Measurements from ENCODE around the gene GAS2L1.

Gene GAS2L1

DNA sequence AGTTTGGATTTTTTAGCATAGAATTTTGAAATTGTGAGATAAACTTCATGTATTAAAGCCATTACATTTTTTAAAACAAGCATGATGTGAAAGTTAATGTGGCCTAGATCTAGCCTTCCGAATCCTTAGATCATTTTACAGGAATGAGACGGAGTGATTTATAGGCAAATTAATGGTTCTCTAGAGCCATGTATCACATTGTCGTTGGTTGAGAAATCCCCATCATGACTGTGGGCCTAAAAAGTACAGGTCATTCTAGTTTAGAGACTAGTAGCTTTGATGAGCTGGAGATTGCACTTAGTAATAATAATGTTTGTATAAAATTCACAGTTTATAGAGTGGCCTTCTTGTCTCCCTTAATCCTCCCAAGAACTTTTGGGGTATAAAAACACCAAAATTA lies 31.3 kb upstream of the GAS2L1 start:
- DNase-seq (ENCODE audit: low read depth in 3 of 3, low spot score in 1 of 3), result no peak

DNA sequence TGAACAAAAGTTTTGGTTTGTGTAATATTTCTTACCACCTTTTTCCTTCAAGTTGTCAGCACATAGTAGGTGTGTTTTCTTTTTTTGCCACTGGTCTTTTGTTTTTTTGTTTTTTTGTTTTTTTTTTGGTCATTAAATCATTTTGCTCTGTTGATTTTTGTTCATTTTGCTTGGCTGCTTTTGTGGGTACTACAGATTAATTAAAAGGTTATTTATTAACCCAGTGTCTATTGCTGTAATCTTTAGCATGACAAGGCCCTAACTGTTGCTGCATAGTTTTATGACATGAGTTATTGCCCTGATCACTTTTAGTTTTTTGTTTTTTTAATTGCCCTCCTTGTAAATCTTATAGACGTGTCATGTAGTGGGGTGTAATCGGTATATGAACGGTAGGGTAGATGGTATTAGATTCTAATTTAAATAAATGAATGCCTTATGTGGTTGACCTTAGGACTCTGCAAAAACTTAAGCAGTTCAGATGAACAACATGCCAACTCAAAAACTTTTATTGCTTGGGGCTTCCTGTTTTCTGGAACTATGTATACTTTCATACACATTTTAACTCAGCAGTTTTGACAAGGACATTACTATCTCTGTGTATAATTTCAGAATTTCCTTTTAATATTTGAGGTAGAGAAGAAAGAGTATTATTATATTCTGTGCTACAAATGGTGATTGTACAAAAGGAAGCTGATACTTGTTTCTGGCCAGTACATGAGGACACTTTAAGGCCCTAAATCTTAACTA lies 30.5 kb upstream of the GAS2L1 start:
- DNase-seq (ENCODE audit: low read depth in 3 of 3, low spot score in 1 of 3), result no peak

DNA sequence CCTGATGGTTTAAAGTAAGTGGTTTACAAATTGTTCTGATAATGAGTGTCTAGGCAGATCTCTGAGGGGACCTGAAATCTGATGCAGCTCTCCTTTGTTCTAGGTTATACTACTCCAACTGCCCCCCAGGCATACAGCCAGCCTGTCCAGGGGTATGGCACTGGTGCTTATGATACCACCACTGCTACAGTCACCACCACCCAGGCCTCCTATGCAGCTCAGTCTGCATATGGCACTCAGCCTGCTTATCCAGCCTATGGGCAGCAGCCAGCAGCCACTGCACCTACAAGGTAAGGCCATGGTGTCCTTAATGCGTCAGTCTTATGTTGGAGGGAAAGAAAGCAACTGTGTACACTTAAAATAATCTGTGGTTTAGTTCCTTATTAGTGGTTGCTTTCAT lies 28.5 kb upstream of the GAS2L1 start:
- no peak for DNase-seq (ENCODE audit: low read depth in 3 of 3, low spot score in 1 of 3)

DNA sequence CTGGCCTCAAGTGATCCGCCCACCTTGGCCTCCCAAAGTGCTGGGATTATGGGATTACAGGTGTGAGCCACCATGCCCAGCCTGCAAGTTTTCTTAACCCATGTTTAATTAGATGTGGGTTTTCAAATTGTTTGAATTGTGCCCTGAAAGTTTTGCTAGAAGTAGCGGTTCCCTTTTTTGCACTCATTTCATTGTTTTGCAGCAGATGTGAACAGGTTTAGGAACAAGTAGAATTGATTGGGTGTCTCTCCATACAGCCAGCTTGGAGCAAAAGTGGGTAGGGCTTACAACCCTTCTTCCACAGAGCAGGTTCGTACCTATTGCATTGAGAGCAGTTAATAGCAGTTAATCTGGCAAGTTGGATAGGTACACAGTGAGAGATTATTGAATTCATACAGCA lies 22.3 kb upstream of the GAS2L1 start:
- DNase-seq (ENCODE audit: low read depth in 3 of 3, low spot score in 1 of 3), result no peak

DNA sequence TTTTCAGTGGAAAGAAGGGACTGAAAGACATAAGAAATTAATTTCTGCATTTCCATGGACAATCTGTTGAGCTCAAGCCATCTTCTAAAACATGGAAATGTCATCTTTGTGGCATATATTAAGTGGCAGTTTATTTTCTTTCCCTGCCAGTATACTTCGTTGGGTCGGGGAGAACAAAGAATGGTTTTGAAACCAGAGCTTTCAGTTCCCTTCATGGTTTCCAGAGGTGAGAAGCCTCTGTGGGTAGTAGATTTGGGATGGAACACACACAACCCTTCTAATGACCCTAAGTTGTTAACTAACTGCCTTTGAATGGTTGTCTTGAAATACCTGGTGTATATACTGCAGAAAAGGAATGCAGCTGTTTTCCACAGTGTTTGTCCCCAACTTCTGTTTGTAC lies 17.6 kb upstream of the GAS2L1 start:
- no peak for DNase-seq (ENCODE audit: low read depth in 3 of 3, low spot score in 1 of 3)

DNA sequence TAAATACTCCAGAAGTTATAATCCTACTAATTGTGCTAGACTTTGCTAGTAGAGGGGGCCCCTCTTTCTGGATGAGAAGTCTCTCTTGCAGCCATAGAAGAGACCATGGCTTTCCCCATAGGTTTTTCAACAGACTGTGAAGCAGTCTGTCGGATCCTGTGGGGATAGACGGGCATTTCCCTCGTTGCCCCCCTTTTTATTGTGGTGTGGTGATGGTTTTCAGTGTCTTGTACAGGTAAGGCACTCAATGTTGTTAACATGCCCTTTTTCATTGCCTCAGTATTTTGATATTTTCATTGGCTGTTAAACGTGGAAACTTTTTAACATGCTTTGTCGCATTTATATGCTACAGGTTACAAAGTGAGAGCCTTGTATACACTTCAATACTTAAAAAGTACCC lies 16.4 kb upstream of the GAS2L1 start:
- DNase-seq (ENCODE audit: low read depth in 3 of 3, low spot score in 1 of 3), result no peak

DNA sequence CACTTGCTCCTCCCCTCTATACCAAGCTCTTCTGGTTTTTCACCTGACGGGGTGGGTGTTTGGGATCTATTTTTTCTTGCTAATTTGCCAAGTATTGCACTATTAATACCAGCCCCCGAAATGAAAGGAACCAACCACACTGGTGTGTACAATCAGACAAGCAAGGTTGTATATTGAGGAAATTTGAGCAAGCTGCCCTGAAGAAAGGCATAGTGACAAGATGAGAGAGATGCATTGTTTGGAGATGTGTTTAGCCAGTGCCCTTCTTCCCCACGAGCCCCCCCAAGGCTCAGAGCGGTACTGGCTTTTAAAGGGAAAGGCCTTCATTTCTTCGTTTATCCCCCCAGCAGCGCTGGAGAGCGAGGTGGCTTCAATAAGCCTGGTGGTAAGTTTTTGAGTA lies 15.2 kb upstream of the GAS2L1 start:
- no peak for DNase-seq (ENCODE audit: low read depth in 3 of 3, low spot score in 1 of 3)

DNA sequence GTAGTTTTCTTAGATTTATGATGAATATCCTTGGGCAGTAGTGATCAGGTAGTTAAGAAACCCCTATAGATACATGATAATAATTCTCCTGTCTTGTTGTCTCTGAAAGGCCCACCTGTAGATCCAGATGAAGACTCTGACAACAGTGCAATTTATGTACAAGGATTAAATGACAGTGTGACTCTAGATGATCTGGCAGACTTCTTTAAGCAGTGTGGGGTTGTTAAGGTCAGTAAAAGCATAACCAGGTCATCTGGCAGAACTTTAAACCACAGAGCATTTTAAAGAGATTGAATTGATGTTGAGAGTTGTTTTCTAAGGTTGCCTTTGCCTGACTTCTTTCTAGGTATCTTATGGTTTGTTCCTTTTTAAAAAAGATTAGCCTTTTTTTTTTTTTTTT lies 14.1 kb upstream of the GAS2L1 start:
- no peak for DNase-seq (ENCODE audit: low read depth in 3 of 3, low spot score in 1 of 3)

DNA sequence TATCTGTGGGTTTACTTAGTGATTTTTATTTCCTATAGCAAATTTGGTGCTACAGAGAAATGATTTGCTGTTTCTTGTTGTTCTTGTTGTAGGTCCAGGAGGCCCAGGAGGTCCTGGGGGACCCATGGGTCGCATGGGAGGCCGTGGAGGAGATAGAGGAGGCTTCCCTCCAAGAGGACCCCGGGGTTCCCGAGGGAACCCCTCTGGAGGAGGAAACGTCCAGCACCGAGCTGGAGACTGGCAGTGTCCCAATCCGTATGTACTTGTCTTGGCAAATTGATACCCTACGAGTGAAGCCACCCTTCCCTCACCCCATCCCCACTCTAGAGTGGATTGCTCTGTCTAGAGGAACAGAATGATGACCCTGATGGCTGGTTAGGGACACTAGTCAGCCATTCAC lies 7.8 kb upstream of the GAS2L1 start:
- DNase-seq (ENCODE audit: low read depth in 3 of 3, low spot score in 1 of 3), result no peak

DNA sequence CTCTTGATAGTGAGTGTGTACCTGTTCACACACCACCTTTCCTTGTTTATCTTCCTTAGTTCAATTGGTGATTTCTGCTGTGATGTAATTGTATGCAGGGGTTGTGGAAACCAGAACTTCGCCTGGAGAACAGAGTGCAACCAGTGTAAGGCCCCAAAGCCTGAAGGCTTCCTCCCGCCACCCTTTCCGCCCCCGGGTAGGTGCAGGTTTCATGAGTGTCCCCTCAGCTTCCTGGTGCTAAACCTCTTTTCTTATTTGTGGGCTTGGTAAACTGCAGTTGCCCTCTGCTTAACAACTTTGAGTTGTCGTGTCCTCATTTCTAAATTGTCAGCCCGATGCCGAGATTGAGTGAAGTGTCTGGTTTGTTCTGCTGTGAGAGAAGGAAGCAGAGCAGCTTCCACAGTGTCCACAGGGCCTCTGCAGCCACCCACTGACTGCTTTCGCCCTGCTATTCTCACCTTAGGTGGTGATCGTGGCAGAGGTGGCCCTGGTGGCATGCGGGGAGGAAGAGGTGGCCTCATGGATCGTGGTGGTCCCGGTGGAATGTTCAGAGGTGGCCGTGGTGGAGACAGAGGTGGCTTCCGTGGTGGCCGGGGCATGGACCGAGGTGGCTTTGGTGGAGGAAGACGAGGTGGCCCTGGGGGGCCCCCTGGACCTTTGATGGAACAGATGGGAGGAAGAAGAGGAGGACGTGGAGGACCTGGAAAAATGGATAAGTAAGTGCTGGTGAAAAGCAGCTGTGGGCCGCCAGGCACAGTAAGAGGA lies 7.1 kb upstream of the GAS2L1 start:
- DNase-seq (ENCODE audit: low read depth in 3 of 3, low spot score in 1 of 3), result no peak

DNA sequence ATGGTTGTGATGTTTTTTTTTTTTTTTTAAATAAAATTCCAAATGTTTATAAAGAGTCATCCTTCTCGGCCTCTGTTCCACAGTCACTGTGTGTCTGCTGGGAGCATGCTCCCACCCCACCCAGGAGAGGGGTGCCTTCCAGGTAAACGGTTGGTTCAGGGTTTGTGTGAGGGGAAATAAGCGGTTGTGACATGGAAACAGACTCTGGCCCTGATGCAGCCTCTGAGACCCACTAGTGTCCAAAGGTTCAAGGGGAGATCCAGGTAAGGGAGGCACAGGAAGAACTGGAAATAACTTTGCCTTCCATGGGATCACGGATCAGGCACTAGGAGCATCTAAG lies 6.0 kb upstream of the GAS2L1 start:
- DNase-seq (ENCODE audit: low read depth in 3 of 3, low spot score in 1 of 3), result no peak

DNA sequence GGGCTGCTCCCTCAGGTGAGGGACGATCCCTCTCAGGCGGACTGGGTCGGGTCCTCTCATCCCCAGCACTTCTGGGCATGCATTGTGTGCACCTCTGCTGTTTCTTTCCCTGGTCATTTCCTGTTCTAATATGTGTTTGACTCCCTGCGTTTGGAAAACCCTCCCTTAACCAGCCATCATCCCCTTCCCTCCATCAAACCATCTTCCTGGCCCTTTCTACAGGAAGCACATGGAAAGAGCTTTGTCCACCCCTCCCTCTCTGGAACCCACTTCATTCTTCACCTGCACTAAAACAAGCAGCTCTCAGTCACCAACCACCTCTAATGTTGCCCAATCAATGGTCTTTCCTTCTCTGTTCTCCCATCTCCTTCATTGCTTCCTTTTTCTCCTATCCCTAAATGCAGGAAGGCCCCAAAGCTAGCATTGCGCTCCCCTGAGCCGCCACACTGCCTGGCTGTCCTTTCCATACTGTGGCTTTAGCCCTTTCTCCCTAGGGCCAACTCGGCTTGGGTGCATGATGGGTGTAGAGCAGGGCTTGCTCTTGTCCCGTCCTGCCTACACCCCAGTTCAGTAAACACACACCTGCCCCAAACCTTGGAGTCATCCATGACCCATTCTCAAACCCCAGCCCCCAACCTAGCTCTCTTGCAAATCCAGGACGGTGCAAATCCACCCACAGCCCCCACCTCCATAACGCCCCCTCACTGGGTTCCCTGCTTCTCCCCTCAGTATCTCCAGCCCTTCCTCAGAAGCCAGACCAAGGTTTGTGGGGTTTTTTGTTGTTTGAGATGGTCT lies 5.4 kb upstream of the GAS2L1 start:
- no peak for DNase-seq (ENCODE audit: low read depth in 3 of 3, low spot score in 1 of 3)

DNA sequence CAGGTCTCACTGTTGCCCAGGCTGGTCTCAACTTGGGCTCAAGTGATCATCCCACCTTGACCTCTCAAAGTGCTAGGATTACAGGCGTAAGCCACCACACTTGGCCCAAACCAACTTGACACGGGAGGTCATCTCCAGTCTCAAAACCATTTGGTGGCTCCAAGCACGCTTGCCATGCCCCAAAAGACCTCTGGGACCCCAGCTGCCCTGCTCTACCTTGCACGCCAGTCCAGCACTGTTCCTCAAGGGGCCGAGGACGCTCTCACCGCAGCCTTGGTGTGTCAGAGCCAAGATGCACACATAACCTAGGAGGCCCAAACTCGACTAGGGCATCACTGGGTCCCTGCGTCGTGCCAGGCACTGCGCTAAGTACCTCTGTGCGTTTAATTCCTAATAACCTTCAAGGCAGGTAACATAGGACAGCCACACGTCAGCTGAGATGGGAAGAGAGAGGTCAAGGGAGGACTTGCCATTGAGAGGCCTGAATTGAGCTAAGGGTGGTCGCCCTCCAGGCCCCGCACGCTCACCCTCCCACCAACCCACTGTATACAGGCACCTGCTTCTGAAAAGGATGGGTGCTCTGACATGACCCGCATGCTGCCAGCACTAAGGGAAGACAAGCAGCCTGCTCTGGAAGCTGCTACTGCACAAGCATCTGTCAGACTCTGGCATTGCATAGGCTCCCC lies 4.6 kb upstream of the GAS2L1 start:
- DNase-seq (ENCODE audit: low read depth in 3 of 3, low spot score in 1 of 3), result no peak

DNA sequence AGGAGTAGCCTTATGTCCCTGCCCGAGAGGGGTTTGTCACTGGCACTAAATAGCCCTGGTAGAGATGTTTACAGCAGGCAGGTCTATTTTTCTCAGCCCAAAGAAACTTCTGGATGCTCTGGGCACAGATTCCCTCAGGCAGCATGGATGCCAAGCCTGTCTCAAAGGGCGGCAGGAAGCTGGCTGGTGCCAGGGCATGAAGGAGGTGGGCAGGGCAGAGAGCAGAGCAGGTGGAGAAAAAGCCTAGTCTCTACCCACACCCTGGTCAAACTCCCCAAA lies 4.1 kb upstream of the GAS2L1 start:
- DNase-seq (ENCODE audit: low read depth in 3 of 3, low spot score in 1 of 3), result no peak

DNA sequence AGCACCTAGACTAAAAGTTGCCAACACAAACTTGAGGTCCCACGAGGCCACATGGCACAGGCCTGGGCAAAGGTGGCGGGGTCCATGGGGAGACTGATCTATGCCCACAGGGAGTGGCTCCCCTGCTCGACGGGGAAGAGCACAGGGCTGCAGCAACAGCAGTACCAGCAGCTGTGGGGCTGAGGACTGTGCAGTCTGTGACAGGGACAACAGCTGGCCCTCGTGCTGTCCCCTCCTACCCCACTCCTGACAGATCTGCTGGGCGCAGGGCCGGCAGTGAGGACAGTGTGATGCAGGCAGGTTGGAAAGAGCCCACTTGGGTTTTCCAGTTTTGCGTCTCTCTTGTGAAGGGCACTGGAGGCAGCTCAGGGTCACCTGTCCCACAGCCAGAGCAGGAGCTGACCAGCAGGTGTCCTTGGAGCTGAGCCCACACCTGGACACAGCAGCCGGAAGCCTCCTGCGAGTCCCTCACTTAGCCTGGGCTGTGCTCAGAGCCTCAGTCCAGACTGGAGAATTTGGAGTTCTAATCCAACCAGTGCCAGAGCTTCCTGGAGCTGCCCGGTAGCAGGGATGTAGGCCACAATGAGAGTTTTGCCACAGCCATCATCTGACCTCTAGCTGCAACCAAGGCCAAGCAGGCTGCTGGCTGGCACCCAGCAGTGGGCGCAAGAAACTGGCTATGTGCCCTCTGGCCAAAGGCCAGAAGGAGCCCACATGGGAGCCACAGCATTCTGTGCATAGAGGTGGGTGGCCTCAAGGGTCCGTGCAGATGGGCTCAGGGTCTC lies 3.6 kb upstream of the GAS2L1 start:
- DNase-seq (ENCODE audit: low read depth in 3 of 3, low spot score in 1 of 3), result no peak

DNA sequence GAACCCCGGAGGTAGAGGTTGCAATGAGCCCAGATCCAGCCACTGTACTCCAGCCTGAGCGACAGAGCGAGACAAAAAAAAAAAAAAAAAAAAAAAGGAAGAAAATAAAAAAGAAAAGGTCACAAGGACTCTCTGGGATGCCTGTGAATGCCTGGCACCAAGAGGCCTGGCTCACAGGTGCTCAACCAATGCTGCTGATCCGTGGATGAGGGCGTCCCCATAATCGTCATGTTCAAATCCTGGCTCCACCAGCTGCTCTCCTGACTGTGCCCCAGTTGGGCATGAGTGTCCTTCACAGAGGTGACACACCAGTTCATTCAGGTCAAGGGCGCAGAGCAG lies 645 bp upstream of the GAS2L1 start:
- DNase-seq (ENCODE audit: low read depth in 3 of 3, low spot score in 1 of 3), result no peak

DNA sequence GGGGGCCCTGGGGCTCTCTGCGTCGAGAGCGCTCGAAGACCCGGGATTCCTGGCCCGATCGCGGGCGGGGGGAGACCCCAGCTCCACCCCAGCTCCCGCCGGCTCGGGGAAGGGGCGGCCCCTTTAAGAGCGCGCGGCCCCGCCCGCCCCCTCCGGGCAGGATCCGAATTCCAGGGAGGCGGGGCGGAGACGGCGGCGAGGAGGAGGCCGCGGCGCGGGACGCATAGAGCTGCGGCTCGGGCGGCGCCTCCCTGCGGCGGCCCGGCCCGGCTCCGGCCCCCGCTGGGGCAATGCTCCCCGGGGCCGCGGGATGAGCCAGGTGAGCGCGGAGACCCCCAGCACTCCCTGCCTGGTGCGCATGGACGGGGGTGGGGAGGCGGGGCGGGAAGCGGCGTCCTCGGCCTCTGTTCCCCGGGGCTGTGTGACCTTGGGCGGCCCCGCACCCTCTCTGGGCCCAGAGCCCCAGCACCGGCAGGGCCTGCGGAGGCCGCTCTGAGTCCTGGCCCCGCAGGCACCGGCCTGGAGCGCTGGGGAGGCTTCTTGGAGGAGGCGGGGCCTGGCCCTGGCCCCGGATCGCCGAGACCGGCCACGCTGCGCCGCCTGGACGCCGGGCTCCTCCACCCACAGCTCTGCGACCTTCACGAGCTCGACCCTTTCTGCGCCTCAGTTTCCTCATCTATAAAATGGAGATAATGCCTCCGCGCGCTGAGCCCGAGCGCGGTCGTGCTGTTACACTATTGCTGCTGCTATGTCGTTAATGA lies 565 bp downstream of the GAS2L1 start:
- no peak for DNase-seq (ENCODE audit: low read depth in 3 of 3, low spot score in 1 of 3)

DNA sequence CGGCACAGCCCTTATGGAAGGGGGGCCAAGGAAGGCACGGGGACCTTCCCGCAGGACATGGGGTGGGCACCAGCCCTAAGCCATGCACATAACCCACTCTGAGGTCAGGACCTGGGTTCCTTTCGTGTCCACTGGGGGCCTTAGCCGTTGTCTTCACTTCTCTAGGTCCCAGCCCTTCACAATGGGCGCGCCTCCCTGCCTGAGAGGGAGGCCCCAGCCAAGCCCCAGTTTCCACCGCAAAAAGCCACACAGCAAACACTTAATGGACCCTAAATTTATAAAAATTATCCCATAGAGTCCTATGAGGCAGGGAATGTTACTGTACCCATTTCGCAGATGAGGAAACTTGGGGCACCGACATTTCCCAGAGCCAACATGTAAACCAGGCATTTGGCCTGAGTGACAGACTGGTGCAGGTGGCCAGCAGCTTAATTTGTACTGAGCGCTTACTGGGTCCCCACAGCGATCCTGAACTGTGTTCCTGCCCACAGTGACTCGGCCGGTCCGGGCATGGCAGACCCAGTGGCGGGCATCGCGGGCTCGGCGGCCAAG lies 1.2 kb downstream of the GAS2L1 start:
- DNase-seq (ENCODE audit: low read depth in 3 of 3, low spot score in 1 of 3), result no peak

DNA sequence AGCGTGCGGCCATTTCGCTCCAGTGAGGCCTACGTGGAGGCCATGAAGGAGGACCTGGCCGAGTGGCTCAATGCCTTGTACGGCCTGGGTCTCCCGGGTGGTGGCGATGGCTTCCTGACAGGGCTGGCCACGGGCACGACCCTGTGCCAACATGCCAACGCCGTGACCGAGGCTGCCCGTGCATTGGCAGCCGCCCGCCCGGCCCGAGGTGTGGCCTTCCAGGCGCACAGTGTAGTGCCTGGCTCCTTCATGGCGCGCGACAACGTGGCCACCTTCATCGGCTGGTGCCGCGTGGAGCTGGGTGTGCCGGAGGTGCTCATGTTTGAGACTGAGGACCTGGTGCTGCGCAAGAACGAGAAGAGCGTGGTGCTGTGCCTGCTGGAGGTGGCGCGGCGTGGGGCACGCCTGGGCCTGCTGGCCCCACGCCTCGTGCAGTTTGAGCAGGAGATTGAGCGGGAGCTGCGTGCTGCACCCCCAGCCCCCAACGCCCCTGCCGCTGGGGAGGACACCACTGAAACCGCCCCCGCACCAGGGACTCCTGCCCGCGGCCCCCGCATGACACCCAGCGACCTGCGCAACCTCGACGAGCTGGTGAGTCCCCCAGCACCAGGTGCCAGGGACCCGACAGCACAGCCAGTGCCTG lies 1.8 kb downstream of the GAS2L1 start:
- no peak for DNase-seq (ENCODE audit: low read depth in 3 of 3, low spot score in 1 of 3)

DNA sequence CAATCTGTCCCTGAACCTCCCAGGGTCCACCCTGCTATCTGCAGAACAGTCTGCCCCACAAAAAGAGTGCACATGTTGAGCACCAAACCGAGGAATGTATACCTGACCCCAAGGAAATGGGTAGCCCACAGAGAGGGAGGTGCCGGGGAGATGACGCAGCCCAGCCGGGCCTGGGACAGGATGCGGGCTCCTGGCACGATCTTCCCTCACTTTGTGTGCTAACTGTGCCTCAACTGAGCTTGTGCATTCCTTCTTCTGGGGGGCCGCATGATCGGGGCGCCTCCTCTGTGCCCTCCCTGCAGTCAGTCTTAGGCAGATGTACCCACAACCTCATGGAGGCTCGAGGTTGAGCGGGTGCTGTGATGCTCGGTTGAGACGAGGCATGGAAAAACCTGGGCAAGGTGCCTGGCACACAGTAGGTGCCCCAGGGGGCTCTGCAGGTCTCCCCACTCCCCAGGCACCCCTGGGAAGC lies 2.4 kb downstream of the GAS2L1 start:
- no peak for DNase-seq (ENCODE audit: low read depth in 3 of 3, low spot score in 1 of 3)
